AG09309 (cell line): Measurements from ENCODE around the gene DALRD3.

Experiments
- DNase-seq: peaks from one replicate; pipeline ENCODE4 v3.0.0-alpha.2; 2010; ENCODE audit warnings: low read depth
- H3K4me3 ChIP-seq: 2 replicates; pipeline ENCODE4 v1.5.1; 2011; ENCODE audit warnings: mild to moderate bottlenecking, low read depth, low read length, moderate library complexity; ENCODE audit not compliant: control insufficient read depth
- CTCF ChIP-seq: IDR thresholded peaks from 2 replicates; pipeline ENCODE4 v1.5.1; 2011; ENCODE audit warnings: mild to moderate bottlenecking, low read depth, low read length, inconsistent platforms; ENCODE audit not compliant: insufficient read depth, control insufficient read depth; ENCODE audit errors: missing control alignments

DALRD3 gene

GRCh38 chr3:48980295-48980694 lies 38.1 kb downstream of the DALRD3 start:
- no peak for DNase-seq
- TF ChIP-seq CTCF, result no peak
- H3K4me3 ChIP-seq, result no peak overlapping the region

- no peak overlapping the region for H3K4me3 ChIP-seq
- TF ChIP-seq CTCF, result no peak
- no peak for DNase-seq
Observed at GRCh38 chr3:48979451-48979850, 38.9 kb downstream of the DALRD3 start.

GRCh38 chr3:48974076-48974864 lies 44.1 kb downstream of the DALRD3 start:
- H3K4me3 ChIP-seq, result no peak overlapping the region
- TF ChIP-seq CTCF, result no peak
- DNase-seq, result no peak

- H3K4me3 ChIP-seq, result no peak overlapping the region
- no peak for DNase-seq
- TF ChIP-seq CTCF, result no peak
Observed at GRCh38 chr3:48970586-48970985, 47.8 kb downstream of the DALRD3 start.

GRCh38 chr3:48966876-48967361 lies 51.5 kb downstream of the DALRD3 start:
- TF ChIP-seq CTCF, result no peak
- no peak for DNase-seq
- H3K4me3 ChIP-seq, result no peak overlapping the region

GRCh38 chr3:48966367-48966766 lies 52.0 kb downstream of the DALRD3 start:
- no peak for DNase-seq
- no peak for TF ChIP-seq CTCF
- H3K4me3 ChIP-seq, result no peak overlapping the region
